ENCODE data around the gene GTF2F2. TPM values are rescaled to one million over a fixed set of nuclear protein-coding genes. Genes with fewer than 3 reads are reported as not detected.

Gene GTF2F2
- total and polyA plus RNA-seq, 2 experiments from 2014 or later, result 42.1 to 75.6 TPM

- no peaks in the 10 kb centered on the region; the same call in 2 of the 3 replicates for H3K9me3 Mint-ChIP-seq
- Histone ChIP-seq H3K4me3 (no peak overlapping the region), H3K27me3 (ENCODE audit: insufficient read depth) (no peaks in the 10 kb centered on the region), H3F3A (replicated peaks; ENCODE audit: low read depth) (no peaks in the 10 kb centered on the region), H3K36me3 (ENCODE audit: insufficient read depth) (no peaks in the 10 kb centered on the region), H3K4me2 (no peak overlapping the region), H2AFZ (no peak overlapping the region), H4K20me1 (replicated peaks; ENCODE audit: insufficient read depth) (no peaks in the 10 kb centered on the region), H3K27ac (ENCODE audit: low read depth) (no peak overlapping the region), H3K79me2 (replicated peaks; ENCODE audit: insufficient read depth) (no peaks in the 10 kb centered on the region), H3K4me1 (ENCODE audit: insufficient read depth) (peaks cover 8% of the 10 kb centered on the region), H3K9me2 (ENCODE audit: insufficient read depth) (no peaks in the 10 kb centered on the region)
- peaks cover 13% of the 10 kb centered on the region for H3K27me3 Mint-ChIP-seq (ENCODE audit: insufficient read depth, low read depth, poor library complexity)
- no peaks in the 10 kb centered on the region for H3K36me3 Mint-ChIP-seq (ENCODE audit: low read depth)
- no peak overlapping the region for H3K4me3 Mint-ChIP-seq
- no peak for ATAC-seq
- DNase-seq (ENCODE audit: low spot score), result no peak
- no peak overlapping the region for H3K27ac Mint-ChIP-seq
- peaks cover 16% of the 10 kb centered on the region for H3K4me1 Mint-ChIP-seq
- TF ChIP-seq NANOG (IDR thresholded peaks at IDR 0.05; ENCODE audit: borderline replicate concordance), result no peak
These were observed 194.5 kb downstream of the GTF2F2 start for GRCh38 chr13:45314822-45315221.

- Histone ChIP-seq H3K4me2 (no peak overlapping the region), H3K4me1 (ENCODE audit: insufficient read depth) (peaks cover 2% of the 10 kb centered on the region), H3K27me3 (ENCODE audit: insufficient read depth) (no peaks in the 10 kb centered on the region), H3K9me2 (ENCODE audit: insufficient read depth) (no peaks in the 10 kb centered on the region), H3F3A (replicated peaks; ENCODE audit: low read depth) (no peaks in the 10 kb centered on the region), H3K36me3 (ENCODE audit: insufficient read depth) (no peaks in the 10 kb centered on the region), H3K27ac (ENCODE audit: low read depth) (no peak overlapping the region; the same call in 1 of the 2 replicates), H2AFZ (no peak overlapping the region), H4K20me1 (replicated peaks; ENCODE audit: insufficient read depth) (no peaks in the 10 kb centered on the region), H3K4me3 (no peak overlapping the region), H3K79me2 (replicated peaks; ENCODE audit: insufficient read depth) (no peaks in the 10 kb centered on the region)
- Mint-ChIP-seq H3K4me1 (peaks cover 10% of the 10 kb centered on the region), H3K36me3 (ENCODE audit: low read depth) (no peaks in the 10 kb centered on the region), H3K27ac (no peak overlapping the region), H3K27me3 (ENCODE audit: insufficient read depth, low read depth, poor library complexity) (peaks cover 13% of the 10 kb centered on the region), H3K9me3 (no peaks in the 10 kb centered on the region; the same call in 2 of the 3 replicates), H3K4me3 (no peak overlapping the region)
- ATAC-seq (no peak), DNase-seq (ENCODE audit: low spot score) (no peak)
- TF ChIP-seq CREB1 (CRISPR knock-in tag; IDR thresholded peaks at IDR 0.05; ENCODE audit: low read depth) (no peak), POLR2AphosphoS5 (IDR thresholded peaks at IDR 0.05; ENCODE audit: low read depth) (no peak), ETS1 (IDR thresholded peaks at IDR 0.05) (no peak), JUNB (IDR thresholded peaks at IDR 0.05; ENCODE audit: unreplicated experiment) (no peak), ZNF331 (CRISPR knock-in tag; IDR thresholded peaks at IDR 0.05; ENCODE audit: low read depth) (no peak), CTCF (conservative IDR thresholded peaks at IDR 0.05; ENCODE audit: low read depth in 2 of 2) (no peak), NANOG (IDR thresholded peaks at IDR 0.05; ENCODE audit: borderline replicate concordance) (no peak), EZH2 (IDR thresholded peaks at IDR 0.05; ENCODE audit: low read depth, unreplicated experiment) (no peak), EZH2phosphoT487 (IDR thresholded peaks at IDR 0.05; ENCODE audit: unreplicated experiment) (no peak)
These were observed 195.3 kb downstream of the GTF2F2 start for GRCh38 chr13:45315520-45316167.

Data from GM23338 (cell line).